GM23248 (cell line): ENCODE results near the gene SMAD1.

Source experiments
- EZH2 ChIP-seq: fragments of 200-600 bp; sonication (generic); IDR thresholded peaks from 2 replicates; pipeline ENCODE4 v1.6.1; 2018; ENCODE audit warnings: antibody characterized with exemption, mild to moderate bottlenecking; ENCODE audit not compliant: insufficient read depth, poor library complexity, severe bottlenecking
- EZH2phosphoT487 ChIP-seq: fragments of 200-600 bp; sonication (generic); IDR thresholded peaks from 2 replicates; pipeline ENCODE4 v1.6.1; 2018; ENCODE audit warnings: antibody characterized with exemption, moderate library complexity, mild to moderate bottlenecking, low read depth; ENCODE audit not compliant: insufficient read depth

GRCh38 chr4:145583191-145584055 lies 101.8 kb downstream of the SMAD1 start:
- TF ChIP-seq EZH2 (no peak), EZH2phosphoT487 (no peak)
